ENCODE measurements around the gene SLC41A1.

- TF ChIP-seq POLR2A (IDR thresholded peaks at IDR 0.05; ENCODE audit: low read length) (no peak), GATA1 (IDR thresholded peaks at IDR 0.05; ENCODE audit: low read depth, low read length) (no peak)
Measured at GRCh38 chr1:205792961-205793673, 19.9 kb downstream of the SLC41A1 start.
